NCI-H82 (cell line): ENCODE measurements around the gene UNC5B.
A peak's percentile ranks its signal among the peaks of the same experiment; 100 is the strongest.
"Not testable (repeated sequence)": the region's sequence is repeated elsewhere in the genome, so short reads cannot be mapped to it uniquely, and the experiment has no call there.

Experiments used
- DNase-seq: peaks from one replicate; lab custom pipeline; 2025; lab: John Stamatoyannopoulos, UW

UNC5B gene

DNA sequence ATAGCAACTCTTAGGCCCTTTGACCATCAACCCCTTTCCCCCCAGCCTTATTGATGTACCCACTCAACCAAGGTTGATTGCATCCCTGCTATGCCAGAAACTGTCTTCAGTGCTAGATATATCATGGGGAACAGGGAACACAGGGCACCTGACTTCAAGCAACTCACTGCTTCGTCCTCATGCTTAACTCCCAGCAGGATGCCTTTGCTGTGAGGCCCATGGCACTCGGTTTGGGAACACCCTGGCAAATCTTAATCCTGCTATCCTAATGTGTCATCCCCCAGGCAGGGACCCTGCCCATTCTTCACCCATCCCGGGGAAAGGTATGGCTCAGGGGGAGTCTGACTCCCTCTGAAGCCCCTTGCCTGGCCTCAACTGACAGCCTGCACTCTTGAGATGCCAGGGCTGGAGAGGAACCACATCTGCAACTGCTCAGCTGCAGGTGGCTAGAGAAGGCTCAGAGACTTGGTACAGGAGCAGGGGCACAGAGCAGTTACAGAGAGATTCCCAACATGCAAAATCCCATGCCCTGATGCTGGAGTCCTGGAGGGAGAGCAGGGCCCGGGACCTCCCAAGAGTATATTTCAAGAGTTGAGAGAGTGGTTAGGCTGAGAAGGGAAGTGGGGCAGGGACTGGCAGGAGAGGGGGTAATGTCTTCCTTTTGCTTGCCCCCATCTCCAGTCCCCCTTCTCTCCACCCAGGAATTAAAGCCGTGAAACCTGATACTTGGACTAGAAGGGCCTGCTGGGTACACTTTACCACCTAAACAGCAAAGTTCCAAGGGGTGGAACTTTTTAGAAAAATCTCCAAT is 2.4 kb upstream of the UNC5B start:
- DNase-seq, result no peak

DNA sequence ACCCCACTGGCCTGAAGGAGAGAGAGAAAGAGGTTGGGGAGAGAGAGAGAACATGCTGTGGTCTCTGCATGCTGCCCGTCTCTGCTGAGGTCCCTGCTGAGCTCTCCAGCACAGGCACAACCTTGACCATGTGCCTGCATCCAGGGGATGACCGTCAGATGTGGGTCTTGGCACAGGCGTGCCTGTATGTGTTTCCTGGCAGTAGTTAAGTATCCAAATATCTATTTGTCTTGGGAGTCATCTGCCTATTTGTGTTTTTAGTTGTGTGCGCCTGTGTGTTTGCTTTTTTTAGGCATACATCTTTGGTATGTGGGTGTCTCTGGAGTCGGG is 1.9 kb upstream of the UNC5B start:
- no peak for DNase-seq

DNA sequence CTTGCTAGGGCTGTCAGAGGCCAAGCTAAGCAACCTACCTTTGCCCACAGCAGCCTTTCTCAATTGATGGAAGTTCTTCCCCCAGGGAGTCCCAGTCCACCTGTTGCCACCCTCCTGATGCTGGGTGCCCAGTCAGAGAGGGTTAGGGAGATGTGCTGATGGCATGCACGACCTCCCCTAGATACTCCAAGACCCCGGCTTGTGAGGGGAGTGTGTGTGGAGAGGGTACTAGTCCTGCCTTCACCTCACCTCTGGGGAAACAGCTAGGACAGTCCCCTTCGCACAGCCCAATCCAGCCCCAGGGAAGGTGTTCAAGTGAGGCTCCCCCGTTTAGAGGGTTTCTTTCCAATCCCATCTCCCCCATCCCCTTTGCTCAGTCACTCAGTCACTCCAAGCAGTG is 1.3 kb upstream of the UNC5B start:
- DNase-seq, result no peak

DNA sequence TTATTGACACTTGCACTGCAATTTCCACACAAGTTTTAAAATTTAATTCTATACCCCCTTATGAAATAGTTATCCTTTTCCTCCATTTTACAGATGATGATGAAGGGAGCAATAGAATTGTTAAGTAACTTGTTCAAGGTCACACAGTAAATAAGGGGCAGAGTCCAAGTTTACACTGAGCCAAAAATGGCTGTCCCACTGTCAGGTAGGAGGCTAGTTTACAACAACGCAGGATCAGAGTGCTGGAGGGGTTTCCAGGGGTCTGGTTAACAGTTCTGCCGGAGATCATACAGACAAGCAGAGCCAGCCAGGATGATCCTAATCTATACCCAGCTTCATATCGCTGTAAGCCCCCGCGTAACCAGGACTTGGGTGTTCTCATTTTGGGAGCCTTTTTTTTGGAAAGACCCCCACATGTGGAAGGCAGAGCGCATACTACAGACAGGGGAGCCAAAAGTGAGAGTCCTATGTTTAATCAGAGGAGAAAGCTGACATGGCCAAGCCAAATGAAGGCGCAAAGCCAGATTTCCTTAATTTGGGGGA is 524 bp upstream of the UNC5B start:
- DNase-seq, result peak; percentile 61

DNA sequence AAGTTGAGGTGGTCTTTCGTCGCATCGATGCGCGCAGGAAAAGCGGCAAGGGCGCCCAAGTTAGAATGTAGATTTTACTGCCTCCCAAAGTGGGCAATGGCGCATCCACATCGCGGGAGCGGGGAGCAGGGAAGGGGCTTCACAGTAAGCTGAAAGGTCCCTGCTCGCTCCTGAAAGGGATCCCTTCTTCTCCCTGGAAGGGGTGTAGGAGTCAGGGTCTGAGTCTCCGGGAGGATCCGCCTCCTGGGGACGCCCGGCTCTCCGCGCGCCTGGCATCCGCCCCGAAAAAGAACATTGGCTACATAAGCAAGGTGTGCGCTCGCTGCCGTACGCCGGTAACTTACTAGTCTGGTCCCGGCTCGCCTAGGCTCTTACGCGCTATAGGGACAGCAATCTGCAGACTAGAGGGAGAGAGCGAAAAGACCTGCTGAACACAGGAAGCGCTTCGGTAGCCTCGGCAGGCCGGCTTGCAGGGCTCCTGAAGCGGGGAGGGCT is 804 bp downstream of the UNC5B start:
- peak; percentile 62 for DNase-seq

DNA sequence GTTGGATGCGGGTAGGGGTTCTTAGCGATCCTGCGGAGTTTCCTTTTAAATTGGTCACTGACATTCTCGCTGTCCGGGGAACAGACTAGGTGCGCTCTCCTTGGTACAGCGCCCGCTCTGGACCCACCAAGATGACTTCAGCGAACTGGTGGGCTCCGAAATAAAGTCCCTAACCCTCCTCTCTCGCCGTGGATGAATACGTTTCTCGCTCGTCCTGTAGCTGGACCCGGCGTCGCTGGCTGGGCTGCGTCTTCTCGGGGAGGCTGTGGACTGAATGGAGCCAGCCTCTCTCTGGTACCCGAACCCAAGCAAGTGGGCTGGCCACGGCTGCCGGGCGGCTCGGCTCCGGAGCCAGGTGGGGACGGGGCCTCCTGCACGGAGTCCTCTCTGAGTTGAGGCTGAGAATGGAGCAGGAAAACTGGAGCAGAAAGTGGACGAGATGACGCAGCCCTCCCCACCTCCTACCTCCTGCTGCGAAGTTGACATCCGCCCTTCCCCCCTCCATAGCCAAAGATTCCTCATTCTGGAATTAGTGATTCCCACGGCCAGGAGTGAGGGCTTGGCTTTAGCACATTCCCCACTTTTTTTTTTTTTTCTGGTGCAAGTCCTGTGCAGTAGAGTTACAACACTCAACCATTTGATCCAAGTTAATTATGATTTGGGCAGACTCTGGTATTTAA is 1.5 kb downstream of the UNC5B start:
- DNase-seq, result peak; percentile 46

DNA sequence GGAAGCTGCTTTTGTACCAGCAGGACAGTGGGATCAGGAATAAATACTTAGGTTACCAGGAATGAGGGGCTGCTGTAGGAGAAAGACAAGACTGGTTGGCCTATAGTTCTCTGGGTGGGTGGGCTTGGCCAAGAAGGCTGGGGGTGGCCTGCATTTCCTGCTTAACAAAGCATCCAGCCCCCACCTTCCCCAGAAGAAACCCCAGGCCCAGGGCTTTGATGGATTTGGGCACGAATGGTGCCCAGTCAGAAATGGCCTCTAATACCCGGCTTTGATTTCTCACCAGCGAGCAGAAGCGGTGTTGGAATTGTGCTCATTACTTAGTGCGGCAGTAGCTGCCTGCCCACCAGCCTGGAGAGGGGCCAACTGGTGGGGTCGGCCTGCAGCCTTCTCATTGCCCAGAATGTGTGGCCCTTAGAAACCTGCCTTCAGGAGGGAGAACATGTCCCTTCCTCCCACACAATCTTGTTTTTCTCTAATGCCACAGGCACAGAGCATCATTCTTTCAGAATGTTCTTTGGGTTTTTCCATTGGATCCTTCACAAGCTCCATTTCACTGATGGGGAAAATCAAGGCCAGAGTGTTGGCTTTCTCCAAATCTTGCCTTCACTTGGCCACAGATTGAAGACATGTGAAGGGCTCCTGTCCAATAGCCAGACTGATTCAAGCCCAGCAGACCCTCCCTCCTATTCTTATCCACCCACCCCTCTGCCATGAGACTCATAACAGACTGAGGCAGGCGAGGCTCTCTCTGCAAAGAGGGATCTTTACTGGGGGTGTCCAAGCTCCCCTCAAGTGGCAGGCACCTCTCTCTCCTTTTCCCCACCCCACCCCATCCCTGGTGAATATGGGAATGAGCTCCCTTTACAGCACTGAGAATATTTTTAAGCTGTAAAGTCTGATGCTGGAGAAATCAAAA is 2.5 kb downstream of the UNC5B start:
- DNase-seq, result no peak

DNA sequence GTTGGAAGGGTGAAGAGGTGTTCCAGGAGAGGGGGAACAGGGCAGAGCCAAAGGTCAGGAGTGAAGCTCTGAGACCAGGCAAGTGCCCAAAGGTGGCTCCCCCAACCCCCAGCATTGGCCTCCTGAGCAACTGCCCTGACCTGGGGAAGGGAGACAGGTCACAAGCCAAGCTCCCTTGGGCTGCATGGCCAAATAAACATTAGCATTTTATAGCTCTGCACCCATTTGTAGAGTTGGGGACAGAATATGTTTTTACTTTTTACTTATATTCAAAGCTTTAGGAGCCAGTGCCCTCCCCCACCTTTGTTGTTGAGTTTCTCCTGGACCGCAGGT is 4.0 kb downstream of the UNC5B start:
- no peak for DNase-seq

DNA sequence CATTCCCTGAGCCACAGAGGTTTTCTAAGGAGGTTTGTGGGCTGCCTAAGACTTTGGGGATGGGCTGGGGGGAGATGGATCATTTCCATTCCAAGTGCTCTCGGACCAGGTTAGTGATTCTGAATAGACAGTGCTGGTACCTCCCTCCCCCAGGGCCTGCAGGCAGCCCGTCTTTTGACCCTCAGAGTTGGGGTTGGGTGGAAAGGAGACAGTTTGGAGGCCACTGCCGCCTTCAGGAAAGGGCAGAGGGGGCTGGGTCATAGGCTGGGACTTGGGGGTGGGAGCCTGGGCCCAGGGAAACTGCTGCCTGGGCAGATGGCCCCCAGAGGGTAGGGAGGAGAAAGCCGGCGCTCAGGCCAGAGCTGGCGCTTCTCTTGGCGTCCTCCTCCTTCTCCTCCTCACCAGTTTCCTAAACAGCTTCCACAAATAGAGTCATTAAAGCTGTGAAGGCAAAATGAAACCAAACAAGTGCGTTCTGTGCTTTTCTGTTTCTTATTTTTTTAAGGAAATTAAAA is 4.4 kb downstream of the UNC5B start:
- DNase-seq, result peak; percentile 43

DNA sequence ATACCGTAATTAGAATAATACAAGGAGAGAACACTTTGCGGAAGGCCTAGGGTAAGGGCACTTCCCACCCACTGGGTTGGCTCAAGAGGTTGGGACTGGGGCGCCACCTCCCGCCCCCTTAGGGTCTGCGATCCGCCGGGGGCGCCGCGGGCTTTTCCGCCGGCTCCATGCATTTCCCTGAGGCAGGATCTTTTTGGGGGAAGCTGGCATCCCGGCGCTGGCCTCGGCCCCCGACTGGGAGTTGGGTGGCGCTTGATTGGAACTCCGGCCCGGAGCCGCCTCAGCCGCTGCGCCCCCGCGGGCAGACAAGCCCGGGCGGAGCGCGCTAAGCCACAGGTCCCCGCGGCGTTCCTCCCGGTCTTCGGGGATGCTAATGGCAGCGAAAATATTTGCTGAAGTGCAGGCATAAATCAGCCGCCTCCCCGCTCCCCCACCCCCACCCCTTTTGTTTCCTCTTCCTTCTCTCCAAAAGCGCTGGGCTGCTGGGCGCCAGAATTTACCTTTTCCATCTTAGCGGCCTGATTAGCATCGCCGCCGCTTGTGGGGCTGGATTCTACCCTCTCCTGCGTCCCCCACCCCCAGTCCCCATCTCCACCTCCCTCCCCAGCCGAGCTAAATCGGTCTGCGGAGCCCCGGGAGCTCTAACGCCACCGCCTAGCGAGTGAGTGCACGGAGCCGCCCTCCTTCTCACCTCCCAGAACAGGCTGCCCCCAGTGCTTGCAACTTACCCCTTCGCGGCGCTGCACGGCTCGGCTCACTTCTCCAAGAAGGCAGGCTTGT is 5.1 kb downstream of the UNC5B start:
- DNase-seq, result peak; percentile 46

DNA sequence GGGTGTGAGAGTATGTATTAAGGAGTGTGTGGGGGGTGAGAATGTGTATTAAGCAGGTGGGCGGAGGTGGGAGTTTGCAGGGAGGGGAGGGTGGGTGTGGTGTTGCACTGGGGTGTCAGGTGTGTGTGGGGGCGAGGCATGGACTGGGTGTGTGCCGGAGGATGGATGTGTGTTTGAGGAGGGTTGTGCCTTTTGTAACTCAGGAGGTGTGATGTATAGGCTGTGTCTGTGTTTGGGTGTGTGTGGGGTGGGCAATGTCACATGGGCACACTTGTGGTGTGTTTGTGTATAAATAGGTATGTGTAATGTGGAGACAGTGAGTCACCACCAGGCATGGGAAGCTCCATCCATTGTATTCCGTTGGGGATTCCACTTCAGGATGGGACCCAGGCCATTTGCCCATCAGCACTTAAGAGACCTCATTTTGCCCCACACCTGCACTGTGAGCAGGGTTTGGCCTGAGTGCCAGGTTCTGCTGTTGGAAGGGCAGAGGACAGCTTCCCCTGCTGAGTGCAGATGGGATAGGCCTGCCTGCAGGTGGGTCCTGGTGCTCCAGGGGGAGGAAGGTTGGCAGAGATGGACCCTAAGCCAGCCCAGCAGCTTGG is 5.8 kb downstream of the UNC5B start:
- no peak for DNase-seq

DNA sequence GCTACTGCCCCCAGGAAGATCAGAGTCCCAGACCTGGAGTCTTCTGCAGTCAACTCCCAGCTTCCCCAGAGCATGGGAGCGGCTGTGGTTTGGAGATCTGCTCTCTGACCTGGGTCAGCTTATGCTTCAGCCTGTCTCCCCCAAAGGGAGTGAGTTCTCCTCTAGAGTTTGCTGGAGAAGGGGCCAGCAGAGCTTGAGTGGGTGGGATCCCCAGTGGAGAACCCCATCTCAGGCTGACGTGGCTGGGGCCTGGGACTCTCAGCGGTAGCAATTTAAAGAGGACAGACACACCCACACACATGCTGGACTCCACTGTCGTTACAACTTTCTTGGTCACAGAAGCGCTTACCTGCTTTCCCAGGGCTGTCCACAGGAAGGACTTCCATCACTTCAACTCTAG is 6.3 kb downstream of the UNC5B start:
- no peak for DNase-seq

DNA sequence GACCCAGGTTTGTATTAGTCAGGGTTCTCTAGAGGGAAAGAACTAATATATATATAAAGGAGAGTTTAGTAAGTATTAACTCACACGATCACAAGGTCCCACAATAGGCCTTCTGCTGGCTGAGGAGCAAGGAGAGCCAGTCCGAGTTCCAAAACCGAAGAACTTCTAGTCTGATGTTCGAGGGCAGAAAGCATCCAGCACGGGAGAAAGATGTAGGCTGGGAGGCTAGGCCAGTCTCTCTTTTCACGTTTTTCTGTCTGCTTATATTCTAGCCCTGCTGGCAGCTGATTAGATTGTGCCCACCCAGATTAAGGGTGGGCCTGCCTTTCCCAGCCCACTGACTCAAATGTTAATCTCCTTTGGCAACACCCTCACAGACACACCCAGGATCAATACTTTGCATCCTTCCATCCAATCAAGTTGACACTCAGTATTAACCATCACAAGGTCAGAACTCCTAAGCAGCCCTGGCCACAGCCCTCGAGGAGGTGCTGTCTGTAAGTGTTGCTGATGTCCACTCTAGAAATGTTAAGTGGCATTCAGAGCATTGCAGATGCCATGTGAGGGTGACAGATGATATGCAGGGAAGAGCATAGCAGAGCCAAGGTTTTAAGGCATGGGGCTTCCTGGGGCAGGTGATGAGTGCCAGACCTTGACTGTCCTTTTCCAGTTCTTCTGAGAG is 7.0 kb downstream of the UNC5B start:
- not testable (repeated sequence) for DNase-seq

DNA sequence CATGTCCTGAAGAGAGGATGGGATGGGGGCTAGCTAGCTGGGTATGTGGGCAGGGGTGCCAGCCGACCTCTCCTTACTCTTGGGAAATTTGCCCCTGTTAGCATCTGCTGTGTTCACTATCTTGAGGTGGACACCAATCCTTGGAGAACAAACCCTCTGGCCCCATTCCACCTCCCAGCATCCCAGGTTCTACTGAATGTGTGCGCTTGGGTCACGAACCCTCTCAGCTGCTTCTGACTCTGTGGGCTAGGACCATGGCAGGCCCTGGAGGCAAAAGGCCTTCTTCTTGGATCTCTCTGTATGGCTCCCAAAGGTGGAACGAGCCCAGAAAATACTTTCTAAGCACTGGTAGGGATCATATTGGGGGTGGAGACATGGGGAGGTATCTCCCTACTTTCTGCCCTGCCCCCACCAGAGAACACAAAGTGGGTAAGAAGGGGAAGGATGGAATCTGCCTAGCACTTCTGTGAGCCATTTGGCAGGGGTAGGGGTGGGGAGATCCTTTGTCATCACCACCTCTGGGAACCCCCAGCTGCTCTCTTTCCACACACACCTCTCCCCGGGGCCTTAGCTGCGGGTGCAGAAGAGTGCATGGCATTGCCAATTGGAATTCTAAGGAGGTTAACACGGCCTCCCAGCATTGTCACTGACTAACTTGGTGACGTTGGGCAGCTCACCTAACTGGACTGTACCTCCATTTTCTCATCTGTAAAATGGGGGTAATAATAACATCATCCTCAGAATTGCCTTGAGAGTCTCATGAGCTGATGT is 7.7 kb downstream of the UNC5B start:
- no peak for DNase-seq

DNA sequence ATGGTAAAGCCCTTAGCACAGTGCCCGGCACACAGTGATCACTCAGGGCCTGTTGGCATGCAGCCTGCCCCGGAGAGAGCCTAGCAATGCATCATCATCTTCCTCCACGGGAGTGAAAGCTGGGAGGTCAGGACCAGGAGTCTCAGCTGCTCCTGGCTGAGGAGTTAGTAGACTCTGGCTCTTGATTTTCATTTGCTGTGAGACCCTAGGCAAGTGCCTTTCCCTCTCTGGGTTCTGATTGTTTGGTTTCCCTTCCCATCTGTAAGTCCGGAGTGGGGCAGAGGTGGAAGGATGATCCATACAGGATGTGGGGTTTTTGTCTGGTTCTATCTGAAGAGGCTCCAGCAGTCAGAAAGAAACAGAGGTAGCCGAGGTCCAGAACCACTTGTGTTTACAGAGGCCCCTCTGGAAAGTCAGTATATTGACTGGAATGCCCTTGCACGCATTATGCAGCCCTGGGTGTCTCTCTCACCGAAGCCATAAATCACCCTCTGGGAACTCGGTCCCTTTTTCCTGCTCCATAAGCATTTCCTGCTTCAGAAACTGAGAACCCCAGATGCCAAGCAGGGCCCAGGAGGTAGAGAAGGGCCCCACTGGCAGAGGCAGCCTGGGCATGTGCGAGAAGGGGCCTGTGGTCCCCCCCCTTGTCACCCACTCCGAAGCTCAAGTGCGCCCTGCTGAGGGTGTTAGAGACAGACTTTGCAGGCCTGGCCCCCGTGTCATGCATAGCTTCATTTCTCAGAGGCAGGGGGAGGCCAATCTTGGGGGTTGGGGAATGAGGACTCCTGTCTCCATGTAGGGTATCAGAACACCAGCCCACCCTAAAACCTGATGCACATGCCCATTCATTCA is 8.5 kb downstream of the UNC5B start:
- DNase-seq, result no peak

DNA sequence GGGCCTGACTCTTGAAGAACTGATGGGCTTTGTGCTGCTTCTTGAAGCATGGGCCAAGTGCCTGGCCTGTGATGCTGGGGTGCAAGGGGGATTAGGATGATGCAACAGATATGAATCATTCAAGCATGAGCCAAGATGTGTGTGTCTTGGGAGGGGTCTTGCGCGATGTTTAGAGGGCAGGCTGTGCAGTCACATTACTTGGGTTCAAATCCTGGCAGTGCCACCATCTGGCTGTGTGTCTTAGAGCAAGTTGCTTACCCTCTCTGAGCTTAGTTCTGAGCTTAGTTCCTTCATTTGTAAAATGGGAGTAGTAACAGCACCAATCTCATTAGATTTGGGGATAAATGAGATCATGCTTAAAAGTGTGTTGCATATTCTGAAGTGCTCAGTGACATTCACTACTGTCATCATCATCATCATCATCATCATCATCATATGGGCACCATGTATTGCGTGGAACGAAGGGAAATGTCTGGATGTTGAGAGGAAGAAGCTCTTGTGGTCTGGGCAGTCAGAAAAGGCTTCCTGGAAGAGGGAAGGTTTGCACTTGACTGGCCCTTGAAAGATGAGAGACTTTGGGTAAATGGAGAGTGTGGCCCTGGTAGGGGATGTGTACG is 9.3 kb downstream of the UNC5B start:
- DNase-seq, result no peak

DNA sequence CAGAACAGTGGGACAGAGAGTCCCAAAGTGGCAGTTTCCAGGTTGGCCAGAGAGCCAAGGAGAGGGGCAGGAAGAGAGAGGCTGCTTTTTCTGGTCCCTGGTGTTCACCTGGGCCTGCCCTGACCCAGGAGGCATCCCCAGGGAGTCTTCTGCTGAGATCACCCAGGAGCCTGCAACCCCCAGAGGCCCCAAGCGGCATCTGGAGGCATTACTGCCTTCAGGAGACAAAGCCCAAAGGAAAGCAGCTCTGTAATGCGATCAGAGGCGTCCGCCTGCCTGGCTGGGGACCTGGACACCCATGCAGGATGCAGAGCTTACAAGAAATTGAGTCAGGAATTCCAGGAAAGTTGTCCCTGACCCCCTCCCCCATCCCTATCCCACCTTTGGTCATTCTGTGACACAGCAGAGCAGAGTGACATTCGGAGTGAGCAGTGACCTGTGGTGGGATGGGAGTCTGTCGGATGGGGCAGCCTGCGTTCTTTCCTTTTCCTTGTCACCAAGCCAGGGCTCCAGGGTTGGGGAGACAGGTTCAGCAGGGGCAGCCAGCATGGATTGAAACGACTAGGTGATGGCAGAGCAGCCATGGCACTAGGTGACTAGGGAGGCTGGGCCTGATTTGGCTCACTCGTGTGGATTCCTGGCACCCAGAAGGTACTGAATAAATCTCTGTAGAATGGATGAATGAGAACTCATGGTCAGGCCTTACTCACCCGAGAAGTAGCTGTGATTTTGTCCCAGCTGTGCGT is 10.4 kb downstream of the UNC5B start:
- peak; percentile 93 for DNase-seq
